OCI-LY1 (cell line): ENCODE data around the gene PAK3.

Source experiments
- H2AFZ ChIP-seq: fragments of 200-600 bp; sonication (generic), shearing (Covaris generic); 2 replicates; pipeline ENCODE4 v1.6.0; 2014; ENCODE audit warnings: antibody characterized with exemption, mild to moderate bottlenecking, low read length
- H3F3A ChIP-seq: fragments of 200-600 bp; sonication (generic), shearing (Covaris generic); 2 replicates; pipeline ENCODE4 v1.6.0; 2014; ENCODE audit warnings: mild to moderate bottlenecking, antibody characterized with exemption, low read length, moderate library complexity; ENCODE audit not compliant: insufficient read depth
- H3K27ac ChIP-seq: fragments of 200-600 bp; sonication (generic); 2 replicates; pipeline ENCODE4 v1.5.1; 2014; ENCODE audit warnings: low read length, mixed run types, mild to moderate bottlenecking, low read depth; ENCODE audit not compliant: poor library complexity, severe bottlenecking
- H3K27me3 ChIP-seq: fragments of 200-600 bp; sonication (generic); 2 replicates; pipeline ENCODE4 v1.6.0; 2014; ENCODE audit warnings: antibody characterized with exemption, mild to moderate bottlenecking, low read length, moderate library complexity; ENCODE audit not compliant: insufficient read depth
- H3K36me3 ChIP-seq: fragments of 200-600 bp; sonication (generic); 2 replicates; pipeline ENCODE4 v1.6.1; 2014; ENCODE audit warnings: mild to moderate bottlenecking, antibody characterized with exemption, low read length, moderate library complexity, mixed read lengths; ENCODE audit not compliant: insufficient read depth
- H3K4me1 ChIP-seq: fragments of 200-600 bp; sonication (generic); 2 replicates; pipeline ENCODE4 v1.5.1; 2014; ENCODE audit warnings: mild to moderate bottlenecking, low read length, moderate library complexity; ENCODE audit not compliant: insufficient read depth, severe bottlenecking
- H3K4me2 ChIP-seq: fragments of 200-600 bp; sonication (generic), shearing (Covaris generic); 2 replicates; pipeline ENCODE4 v1.6.1; 2014; ENCODE audit warnings: low read length
- H3K4me3 ChIP-seq: fragments of 200-600 bp; sonication (generic); 2 replicates; pipeline ENCODE4 v1.5.1; 2014; ENCODE audit warnings: low read length, low read depth, mild to moderate bottlenecking, mixed read lengths; ENCODE audit not compliant: poor library complexity, severe bottlenecking
- H3K79me2 ChIP-seq: fragments of 200-600 bp; shearing (Covaris generic); 2 replicates; pipeline ENCODE4 v1.6.1; 2016; ENCODE audit warnings: mixed run types, low read length, mixed read lengths; ENCODE audit not compliant: insufficient read depth
- H3K9ac ChIP-seq: fragments of 200-600 bp; sonication (generic), shearing (Covaris generic); 2 replicates; pipeline ENCODE4 v1.6.1; 2014; ENCODE audit warnings: mild to moderate bottlenecking, low read length, mixed read lengths
- H3K9me2 ChIP-seq: fragments of 200-600 bp; sonication (generic), shearing (Covaris generic); 2 replicates; pipeline ENCODE4 v1.6.1; 2014; ENCODE audit warnings: low read depth, mild to moderate bottlenecking, low read length, mixed read lengths
- H3K9me3 ChIP-seq: fragments of 200-600 bp; shearing (Covaris generic); 2 replicates; pipeline ENCODE4 v1.6.1; 2014; ENCODE audit warnings: low read length, mixed read lengths
- H4K20me1 ChIP-seq: fragments of 200-600 bp; sonication (generic), shearing (Covaris generic); 2 replicates; pipeline ENCODE4 v1.6.0; 2016; ENCODE audit warnings: mild to moderate bottlenecking, low read length; ENCODE audit not compliant: insufficient read depth
- EZH2 ChIP-seq: fragments of 200-600 bp; sonication (generic), shearing (Covaris generic); IDR thresholded peaks from 2 replicates; pipeline ENCODE4 v1.8.0; 2017; ENCODE audit warnings: borderline replicate concordance, mixed run types, mild to moderate bottlenecking, antibody characterized with exemption, low read length, moderate library complexity, mixed read lengths
- TF ChIP-seq, protein P1 (sequence below): fragments of 200-600 bp; sonication (generic), shearing (Covaris generic); IDR thresholded peaks from 2 replicates; pipeline ENCODE4 v1.5.1; 2017; ENCODE audit warnings: mild to moderate bottlenecking, antibody characterized with exemption, low read length, moderate library complexity, mixed read lengths

Gene PAK3

DNA sequence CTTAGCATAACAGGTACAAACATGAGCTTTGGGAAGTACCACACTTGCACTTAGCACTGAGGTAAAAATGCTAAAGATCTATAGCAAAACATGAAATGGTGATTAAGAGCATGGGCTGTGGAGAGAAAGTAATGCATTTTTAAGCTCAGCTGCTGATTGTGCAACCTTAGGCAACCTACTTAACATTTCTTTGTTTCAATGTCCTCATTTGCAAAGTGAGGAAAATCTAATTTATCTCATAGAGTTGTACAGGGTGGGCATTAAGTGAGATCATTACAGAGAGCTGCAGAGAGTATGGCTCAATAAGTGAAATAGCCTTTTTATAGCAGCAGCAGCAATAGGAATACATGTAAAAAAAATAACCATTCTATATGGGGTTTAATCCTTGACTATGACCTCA is 87.0 kb downstream of the PAK3 start:
- no peak for TF ChIP-seq EZH2
- TF ChIP-seq, protein P1, sequence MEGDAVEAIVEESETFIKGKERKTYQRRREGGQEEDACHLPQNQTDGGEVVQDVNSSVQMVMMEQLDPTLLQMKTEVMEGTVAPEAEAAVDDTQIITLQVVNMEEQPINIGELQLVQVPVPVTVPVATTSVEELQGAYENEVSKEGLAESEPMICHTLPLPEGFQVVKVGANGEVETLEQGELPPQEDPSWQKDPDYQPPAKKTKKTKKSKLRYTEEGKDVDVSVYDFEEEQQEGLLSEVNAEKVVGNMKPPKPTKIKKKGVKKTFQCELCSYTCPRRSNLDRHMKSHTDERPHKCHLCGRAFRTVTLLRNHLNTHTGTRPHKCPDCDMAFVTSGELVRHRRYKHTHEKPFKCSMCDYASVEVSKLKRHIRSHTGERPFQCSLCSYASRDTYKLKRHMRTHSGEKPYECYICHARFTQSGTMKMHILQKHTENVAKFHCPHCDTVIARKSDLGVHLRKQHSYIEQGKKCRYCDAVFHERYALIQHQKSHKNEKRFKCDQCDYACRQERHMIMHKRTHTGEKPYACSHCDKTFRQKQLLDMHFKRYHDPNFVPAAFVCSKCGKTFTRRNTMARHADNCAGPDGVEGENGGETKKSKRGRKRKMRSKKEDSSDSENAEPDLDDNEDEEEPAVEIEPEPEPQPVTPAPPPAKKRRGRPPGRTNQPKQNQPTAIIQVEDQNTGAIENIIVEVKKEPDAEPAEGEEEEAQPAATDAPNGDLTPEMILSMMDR, result no peak
- no peaks in the 10 kb centered on the region for H4K20me1 ChIP-seq
- no peaks in the 10 kb centered on the region for H3K27me3 ChIP-seq
- H3K4me1 ChIP-seq, result no peaks in the 10 kb centered on the region
- H3K79me2 ChIP-seq, result no peaks in the 10 kb centered on the region
- H3K9me2 ChIP-seq, result no peaks in the 10 kb centered on the region
- H3F3A ChIP-seq, result no peaks in the 10 kb centered on the region
- H3K36me3 ChIP-seq, result no peaks in the 10 kb centered on the region
- H3K9ac ChIP-seq, result no peak overlapping the region
- no peak overlapping the region for H3K4me2 ChIP-seq
- no peaks in the 10 kb centered on the region for H3K9me3 ChIP-seq
- no peak overlapping the region for H3K4me3 ChIP-seq
- no peak overlapping the region for H2AFZ ChIP-seq
- H3K27ac ChIP-seq, result no peak overlapping the region

DNA sequence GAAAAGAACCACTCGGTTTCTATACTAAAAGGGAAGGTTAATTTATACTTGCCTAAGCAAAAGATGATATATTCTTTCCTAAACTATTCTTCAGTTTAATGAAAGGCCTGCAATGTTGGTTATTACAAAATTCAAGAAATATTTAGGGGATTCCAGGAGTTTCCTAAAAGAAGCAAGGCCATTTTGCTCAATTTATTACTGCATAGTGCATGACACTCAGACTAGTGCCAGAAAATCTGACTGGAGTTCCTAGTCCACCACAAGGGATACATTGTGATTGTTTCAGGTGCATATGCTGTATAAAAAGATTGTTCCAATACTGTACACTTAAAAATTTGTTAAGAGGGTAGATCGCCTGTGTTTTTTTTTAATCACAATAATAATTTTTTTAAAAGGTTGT is 95.6 kb downstream of the PAK3 start:
- Histone ChIP-seq H3K4me3 (no peak overlapping the region), H3K36me3 (no peaks in the 10 kb centered on the region)

DNA sequence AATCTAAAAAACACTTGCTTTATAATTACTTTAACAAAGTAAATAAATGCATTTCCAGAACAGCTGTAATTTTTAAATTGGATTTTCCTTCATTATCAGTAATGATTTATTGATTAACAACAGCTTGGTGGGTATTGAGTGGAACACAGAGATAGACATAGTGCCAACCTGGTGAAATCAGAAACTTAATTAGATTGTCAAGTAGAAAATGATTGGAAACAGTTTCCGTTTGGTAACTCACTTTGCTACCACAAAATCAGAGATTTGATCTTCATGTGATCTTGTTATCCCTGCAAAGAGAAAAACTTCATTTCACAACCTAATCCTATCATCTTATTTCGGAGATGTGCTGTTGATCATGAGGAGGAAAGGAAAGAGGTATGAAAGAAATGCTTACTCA is 103.5 kb downstream of the PAK3 start:
- H3K4me2 ChIP-seq, result no peak overlapping the region
- no peak overlapping the region for H2AFZ ChIP-seq
- H3F3A ChIP-seq, result no peaks in the 10 kb centered on the region
- TF ChIP-seq, protein P1, result no peak
- TF ChIP-seq EZH2, result no peak
- no peaks in the 10 kb centered on the region for H3K27me3 ChIP-seq
- no peak overlapping the region for H3K4me3 ChIP-seq
- no peaks in the 10 kb centered on the region for H4K20me1 ChIP-seq
- H3K4me1 ChIP-seq, result no peaks in the 10 kb centered on the region
- no peaks in the 10 kb centered on the region for H3K79me2 ChIP-seq
- H3K36me3 ChIP-seq, result no peaks in the 10 kb centered on the region
- H3K9ac ChIP-seq, result no peak overlapping the region
- H3K9me2 ChIP-seq, result no peaks in the 10 kb centered on the region
- no peak overlapping the region for H3K27ac ChIP-seq
- no peaks in the 10 kb centered on the region for H3K9me3 ChIP-seq

More for the DNA sequence above, 95.6 kb downstream of the PAK3 start:
- no peak overlapping the region for H2AFZ ChIP-seq
- H3K27ac ChIP-seq, result no peak overlapping the region
- H3K4me1 ChIP-seq, result no peaks in the 10 kb centered on the region
- TF ChIP-seq, protein P1, result no peak
- H3K4me2 ChIP-seq, result no peak overlapping the region
- H3K79me2 ChIP-seq, result no peaks in the 10 kb centered on the region
- no peaks in the 10 kb centered on the region for H3F3A ChIP-seq
- H3K9me2 ChIP-seq, result no peaks in the 10 kb centered on the region
- no peaks in the 10 kb centered on the region for H3K9me3 ChIP-seq
- H3K27me3 ChIP-seq, result no peaks in the 10 kb centered on the region
- no peaks in the 10 kb centered on the region for H4K20me1 ChIP-seq
- no peak overlapping the region for H3K9ac ChIP-seq
